ENCODE measurements around the gene CLEC1B. TPM values are rescaled to one million over a fixed set of nuclear protein-coding genes. Genes with fewer than 3 reads are reported as not detected.

CLEC1B gene
- total RNA-seq, 1 experiment from 2014 or later, result not detected

GRCh38 chr12:10042167-10042566, 43.2 kb upstream of the CLEC1B start:
- H3K27ac ChIP-seq (ENCODE audit: low read depth, low read length), result no peak overlapping the region
- POLR2A ChIA-PET, result no interaction called here
- H2AFZ ChIP-seq (ENCODE audit: low read depth, low read length, poor library complexity, severe bottlenecking), result no peak overlapping the region
- ATAC-seq (no peak), DNase-seq (ENCODE audit: low read depth, low spot score) (no peak)
- no peak for TF ChIP-seq REST (IDR thresholded peaks at IDR 0.05; ENCODE audit: low read depth)
- TF ChIP-seq, protein P1, sequence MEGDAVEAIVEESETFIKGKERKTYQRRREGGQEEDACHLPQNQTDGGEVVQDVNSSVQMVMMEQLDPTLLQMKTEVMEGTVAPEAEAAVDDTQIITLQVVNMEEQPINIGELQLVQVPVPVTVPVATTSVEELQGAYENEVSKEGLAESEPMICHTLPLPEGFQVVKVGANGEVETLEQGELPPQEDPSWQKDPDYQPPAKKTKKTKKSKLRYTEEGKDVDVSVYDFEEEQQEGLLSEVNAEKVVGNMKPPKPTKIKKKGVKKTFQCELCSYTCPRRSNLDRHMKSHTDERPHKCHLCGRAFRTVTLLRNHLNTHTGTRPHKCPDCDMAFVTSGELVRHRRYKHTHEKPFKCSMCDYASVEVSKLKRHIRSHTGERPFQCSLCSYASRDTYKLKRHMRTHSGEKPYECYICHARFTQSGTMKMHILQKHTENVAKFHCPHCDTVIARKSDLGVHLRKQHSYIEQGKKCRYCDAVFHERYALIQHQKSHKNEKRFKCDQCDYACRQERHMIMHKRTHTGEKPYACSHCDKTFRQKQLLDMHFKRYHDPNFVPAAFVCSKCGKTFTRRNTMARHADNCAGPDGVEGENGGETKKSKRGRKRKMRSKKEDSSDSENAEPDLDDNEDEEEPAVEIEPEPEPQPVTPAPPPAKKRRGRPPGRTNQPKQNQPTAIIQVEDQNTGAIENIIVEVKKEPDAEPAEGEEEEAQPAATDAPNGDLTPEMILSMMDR (IDR thresholded peaks at IDR 0.05 in 2 of 3, conservative IDR thresholded peaks at IDR 0.05 in 1 of 3; ENCODE audit: borderline replicate concordance in 1 of 3, insufficient read depth in 1 of 3, low read depth in 2 of 3, low read length in 2 of 3), result no peak
- no peak for TF ChIP-seq EZH2 (IDR thresholded peaks at IDR 0.05)
- TF ChIP-seq CEBPB (IDR thresholded peaks at IDR 0.05; ENCODE audit: low read depth), result no peak
- no peak for TF ChIP-seq ATF3 (IDR thresholded peaks at IDR 0.05)
- TF ChIP-seq, protein P2, sequence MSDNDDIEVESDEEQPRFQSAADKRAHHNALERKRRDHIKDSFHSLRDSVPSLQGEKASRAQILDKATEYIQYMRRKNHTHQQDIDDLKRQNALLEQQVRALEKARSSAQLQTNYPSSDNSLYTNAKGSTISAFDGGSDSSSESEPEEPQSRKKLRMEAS (IDR thresholded peaks at IDR 0.05), result no peak
- no peak for TF ChIP-seq SRF (IDR thresholded peaks at IDR 0.05; ENCODE audit: low read depth)
- no peak for TF ChIP-seq TCF7L2 (IDR thresholded peaks at IDR 0.05; ENCODE audit: borderline replicate concordance, extremely low read depth, insufficient read depth, insufficient read length)
- no peak for TF ChIP-seq JUND (IDR thresholded peaks at IDR 0.05)
- no peak for TF ChIP-seq POLR2A (IDR thresholded peaks at IDR 0.05; ENCODE audit: borderline replicate concordance, extremely low read depth, insufficient read depth, insufficient read length)
- no peak for TF ChIP-seq YY1 (IDR thresholded peaks at IDR 0.05; ENCODE audit: extremely low read depth, insufficient replicate concordance, low read depth, low read length)
- no peak for TF ChIP-seq EGR1 (IDR thresholded peaks at IDR 0.05; ENCODE audit: low read depth)
- no peak for TF ChIP-seq RAD21 (IDR thresholded peaks at IDR 0.05; ENCODE audit: low read depth)
- TF ChIP-seq SIN3A (IDR thresholded peaks at IDR 0.05; ENCODE audit: low read depth), result no peak
- no peak for TF ChIP-seq EZH2phosphoT487 (IDR thresholded peaks at IDR 0.05; ENCODE audit: borderline replicate concordance)
- no peak for TF ChIP-seq POLR2AphosphoS5 (IDR thresholded peaks at IDR 0.05; ENCODE audit: low read depth, low read length)
- TF ChIP-seq CBX3 (IDR thresholded peaks at IDR 0.05; ENCODE audit: low read depth), result no peak
- no peak for TF ChIP-seq ZNF274 (IDR thresholded peaks at IDR 0.05; ENCODE audit: low read depth, low read length)
- RAD21 ChIA-PET (ENCODE audit: low non-redundant PET in 1 of 2, low total read pairs in 2 of 2, uncharacterized antibody in 2 of 2, unreplicated experiment in 2 of 2), result no interaction called here
- no peaks in the 10 kb centered on the region for H3K4me1 ChIP-seq (ENCODE audit: control insufficient read depth in 1 of 2, insufficient read depth in 2 of 2, low read length in 2 of 2)
- no peaks in the 10 kb centered on the region for H3K9me2 ChIP-seq (ENCODE audit: insufficient read depth)
- no peak overlapping the region for H3K9ac ChIP-seq (ENCODE audit: low read length)
- H4K20me1 ChIP-seq (ENCODE audit: insufficient read depth), result no peaks in the 10 kb centered on the region
- intact Hi-C loops (cut with micrococcal nuclease), result no loop called here
- H3K9me3 ChIP-seq (ENCODE audit: control insufficient read depth in 1 of 2, insufficient read depth in 1 of 2, low read depth in 1 of 2, low read length in 2 of 2), result no peaks in the 10 kb centered on the region
- BruUV-seq (replicated peaks), result no TSS peak
- no peaks in the 10 kb centered on the region for H3K36me3 ChIP-seq (ENCODE audit: control insufficient read depth in 1 of 2, insufficient read depth in 2 of 2, low read length in 2 of 2)
- no peak overlapping the region for H3K4me3 ChIP-seq (replicated peaks in 1 of 2; ENCODE audit: low read depth in 1 of 2, low read length in 2 of 2)
- peaks cover 50% of the 10 kb centered on the region for H3K27me3 ChIP-seq (ENCODE audit: insufficient read depth, low read length)
- H3K4me2 ChIP-seq (ENCODE audit: low read length), result no peak overlapping the region
- H3K79me2 ChIP-seq (ENCODE audit: insufficient read depth, low read length), result no peaks in the 10 kb centered on the region
- CTCF ChIA-PET, result no interaction called here

Data from HCT116 (cell line).